AML-193 (cell line): ENCODE measurements around the gene SRSF2.
A peak's percentile ranks its signal among the peaks of the same experiment; 100 is the strongest.
"Not testable (repeated sequence)": the region's sequence is repeated elsewhere in the genome, so short reads cannot be mapped to it uniquely, and the experiment has no call there.

ENCODE experiments used
- DNase-seq, 2 experiments: peaks; one replicate each; lab custom pipeline; 2025; lab: John Stamatoyannopoulos, UW

SRSF2 gene

GRCh38 chr17:76738468-76738850, 1.3 kb upstream of the SRSF2 start:
- peak in 1 of 2 experiments; percentile 26 for DNase-seq

- peak; percentile 91 to 97 for DNase-seq
Observed at GRCh38 chr17:76737676-76738467, 741 bp upstream of the SRSF2 start, which contains the start of gene MFSD11. MFSD11 (plus strand) TSS chr17:76738119; CDS start chr17:76738353, 234 bp downstream.

GRCh38 chr17:76736349-76737081, 616 bp downstream of the SRSF2 start:
- DNase-seq: peak; percentile 40 to 53

GRCh38 chr17:76735586-76736348, 1.4 kb downstream of the SRSF2 start:
- DNase-seq: no peak

- DNase-seq: peak; percentile 18 to 47
Observed at GRCh38 chr17:76735006-76735405, 2.1 kb downstream of the SRSF2 start.

GRCh38 chr17:76734080-76734840, 2.9 kb downstream of the SRSF2 start:
- DNase-seq: peak; percentile 70 to 73

GRCh38 chr17:76733618-76733957, 3.5 kb downstream of the SRSF2 start:
- DNase-seq: no peak

- DNase-seq: no peak
Observed at GRCh38 chr17:76732734-76733617, 4.2 kb downstream of the SRSF2 start.

GRCh38 chr17:76731800-76732733, 5.1 kb downstream of the SRSF2 start:
- DNase-seq: not testable (repeated sequence)

- peak; percentile 27 to 51 for DNase-seq
Observed at GRCh38 chr17:76727745-76728456, 9.2 kb downstream of the SRSF2 start.

- DNase-seq: peak; percentile 53 to 69
Observed at GRCh38 chr17:76726776-76727718, 10.1 kb downstream of the SRSF2 start, which contains the start of gene METTL23. METTL23 (plus strand) TSS chr17:76726839; CDS start chr17:76729711, 2,872 bp downstream.

- DNase-seq: peak; percentile 98 to 99
Observed at GRCh38 chr17:76726231-76726775, 10.8 kb downstream of the SRSF2 start, which contains the start of gene JMJD6. JMJD6 (minus strand) TSS chr17:76726606; CDS start chr17:76726475, 131 bp downstream.

GRCh38 chr17:76725580-76726230, 11.4 kb downstream of the SRSF2 start:
- peak; percentile 68 to 69 for DNase-seq

GRCh38 chr17:76723812-76724211, 13.3 kb downstream of the SRSF2 start:
- DNase-seq: no peak

GRCh38 chr17:76722977-76723376, 14.2 kb downstream of the SRSF2 start:
- DNase-seq: not testable (repeated sequence)

GRCh38 chr17:76722279-76722678, 14.9 kb downstream of the SRSF2 start:
- no peak for DNase-seq

GRCh38 chr17:76721463-76721862, 15.7 kb downstream of the SRSF2 start:
- DNase-seq: no peak
